ENCODE measurements around the gene RNF2. TPM values are rescaled to one million over a fixed set of nuclear protein-coding genes. Genes with fewer than 3 reads are reported as not detected.

Gene RNF2
- total RNA-seq, 1 experiment from 2014 or later = 75.3 TPM

DNA sequence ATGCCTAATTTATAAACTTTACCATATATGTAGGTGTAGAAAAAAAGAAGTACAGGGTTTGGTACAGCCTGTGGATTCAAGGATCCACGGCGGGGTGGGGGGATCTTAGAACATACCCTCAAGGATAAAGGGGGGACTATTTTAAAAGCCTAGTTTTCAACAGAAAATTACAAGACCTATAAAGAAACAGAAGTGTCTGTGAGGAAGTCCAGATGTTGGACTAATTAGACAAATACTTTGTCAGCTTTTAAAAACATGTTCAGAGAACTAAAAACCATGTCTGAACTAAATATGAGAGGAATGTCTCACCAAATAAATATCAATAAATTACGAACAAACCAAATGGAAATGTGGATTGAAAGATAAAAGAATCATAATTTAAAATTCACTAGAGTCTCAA, 59.8 kb downstream of the RNF2 start:
- Histone ChIP-seq H3K9ac (ENCODE audit: extremely low read depth, insufficient read length, low read length) (no peak overlapping the region), H3K79me2 (ENCODE audit: insufficient read depth, low read length) (no peaks in the 10 kb centered on the region; the same call in 1 of the 2 replicates), H3K4me2 (ENCODE audit: insufficient read depth, insufficient read length, low read length) (no peak overlapping the region), H2AFZ (ENCODE audit: low read length) (no peak overlapping the region), H4K8ac (replicated peaks; ENCODE audit: insufficient read length, low read depth, low read length) (no peak overlapping the region), H2BK20ac (ENCODE audit: low read depth, low read length, poor library complexity, severe bottlenecking) (no peak overlapping the region), H4K91ac (ENCODE audit: insufficient read length, low read depth, low read length) (no peak overlapping the region), H3K9me3 (ENCODE audit: control insufficient read depth, low read depth, low read length) (no peaks in the 10 kb centered on the region), H3K23ac (ENCODE audit: insufficient read length, low read depth, low read length) (no peak overlapping the region), H3K27ac (ENCODE audit: insufficient read length, low read depth, low read length) (no peak overlapping the region), H3K23me2 (ENCODE audit: insufficient read length, low read depth, low read length, poor library complexity, severe bottlenecking) (no peaks in the 10 kb centered on the region), H4K20me1 (ENCODE audit: control insufficient read depth, insufficient read depth, insufficient read length) (no peaks in the 10 kb centered on the region), H3K79me1 (ENCODE audit: insufficient read depth, low read depth, low read length, poor library complexity, severe bottlenecking) (no peaks in the 10 kb centered on the region), H3K4me1 (ENCODE audit: insufficient read depth, low read length) (no peaks in the 10 kb centered on the region), H3K56ac (ENCODE audit: insufficient read length, low read depth, low read length) (no peak overlapping the region), H2AK5ac (ENCODE audit: insufficient read length, low read length) (no peak overlapping the region), H2BK12ac (ENCODE audit: insufficient read length, low read depth, low read length) (no peak overlapping the region), H4K5ac (ENCODE audit: insufficient read length, low read depth, low read length) (no peak overlapping the region), H2BK5ac (ENCODE audit: insufficient read length, low read length) (no peak overlapping the region), H3K27me3 (ENCODE audit: insufficient read depth, low read length) (no peaks in the 10 kb centered on the region), H3K4ac (ENCODE audit: low read depth, low read length) (no peak overlapping the region), H3T11ph (ENCODE audit: low read length) (no peak overlapping the region), H2BK120ac (ENCODE audit: low read depth, low read length, poor library complexity, severe bottlenecking) (no peak overlapping the region), H3K14ac (ENCODE audit: insufficient read depth, low read length) (no peak overlapping the region), H3K18ac (ENCODE audit: insufficient read length, low read depth, low read length) (no peak overlapping the region), H2BK15ac (ENCODE audit: low read depth, low read length) (no peak overlapping the region)
- no CpG with 5 or more reads among the region's 3 CpGs for WGBS (ENCODE audit: extremely low coverage, insufficient read length, low lambda C conversion rate)
- no peaks in the 10 kb centered on the region; the same call in 1 of the 2 replicates for H3K27me3 Mint-ChIP-seq (ENCODE audit: low read depth)
- peaks cover 12 to 17% of the 10 kb centered on the region in 2 experiments for H3K9me3 Mint-ChIP-seq
- H3K36me3 Mint-ChIP-seq (ENCODE audit: insufficient read depth in 1 of 3, low read depth in 3 of 3) = peaks cover 12 to 37% (median 32%) of the 10 kb centered on the region in 3 experiments
- TF ChIP-seq, protein P1, sequence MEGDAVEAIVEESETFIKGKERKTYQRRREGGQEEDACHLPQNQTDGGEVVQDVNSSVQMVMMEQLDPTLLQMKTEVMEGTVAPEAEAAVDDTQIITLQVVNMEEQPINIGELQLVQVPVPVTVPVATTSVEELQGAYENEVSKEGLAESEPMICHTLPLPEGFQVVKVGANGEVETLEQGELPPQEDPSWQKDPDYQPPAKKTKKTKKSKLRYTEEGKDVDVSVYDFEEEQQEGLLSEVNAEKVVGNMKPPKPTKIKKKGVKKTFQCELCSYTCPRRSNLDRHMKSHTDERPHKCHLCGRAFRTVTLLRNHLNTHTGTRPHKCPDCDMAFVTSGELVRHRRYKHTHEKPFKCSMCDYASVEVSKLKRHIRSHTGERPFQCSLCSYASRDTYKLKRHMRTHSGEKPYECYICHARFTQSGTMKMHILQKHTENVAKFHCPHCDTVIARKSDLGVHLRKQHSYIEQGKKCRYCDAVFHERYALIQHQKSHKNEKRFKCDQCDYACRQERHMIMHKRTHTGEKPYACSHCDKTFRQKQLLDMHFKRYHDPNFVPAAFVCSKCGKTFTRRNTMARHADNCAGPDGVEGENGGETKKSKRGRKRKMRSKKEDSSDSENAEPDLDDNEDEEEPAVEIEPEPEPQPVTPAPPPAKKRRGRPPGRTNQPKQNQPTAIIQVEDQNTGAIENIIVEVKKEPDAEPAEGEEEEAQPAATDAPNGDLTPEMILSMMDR (conservative IDR thresholded peaks at IDR 0.05) = no peak
- DNase-seq = no peak
- H3K4me3 Mint-ChIP-seq = no peak overlapping the region
- no peaks in the 10 kb centered on the region for H3K4me1 Mint-ChIP-seq
- H3K27ac Mint-ChIP-seq = 0 out of 7 replicates have a peak overlapping the region, but pooled peaks of 1 of the 3 experiments have one; percentile 36
